Skin epidermis (tissue), 12 donors: Measurements from ENCODE around the gene RBFA.

Experiments
- H3K27ac ChIP-seq, 21 experiments: fragments of 200-600 bp; sonication (generic) in 11 of 21; one replicate each; pipeline ENCODE4 v1.5.0; 2020; ENCODE audit warnings: mild to moderate bottlenecking in 3 of 21, inconsistent platforms in 2 of 21, moderate library complexity in 2 of 21
- H3K4me3 ChIP-seq, 7 experiments: fragments of 200-600 bp; sonication (generic) in 2 of 7; one replicate each; pipeline ENCODE4 v1.5.0; 2020; ENCODE audit warnings: inconsistent platforms in 2 of 7, mild to moderate bottlenecking in 2 of 7, moderate library complexity in 1 of 7

Gene RBFA

DNA sequence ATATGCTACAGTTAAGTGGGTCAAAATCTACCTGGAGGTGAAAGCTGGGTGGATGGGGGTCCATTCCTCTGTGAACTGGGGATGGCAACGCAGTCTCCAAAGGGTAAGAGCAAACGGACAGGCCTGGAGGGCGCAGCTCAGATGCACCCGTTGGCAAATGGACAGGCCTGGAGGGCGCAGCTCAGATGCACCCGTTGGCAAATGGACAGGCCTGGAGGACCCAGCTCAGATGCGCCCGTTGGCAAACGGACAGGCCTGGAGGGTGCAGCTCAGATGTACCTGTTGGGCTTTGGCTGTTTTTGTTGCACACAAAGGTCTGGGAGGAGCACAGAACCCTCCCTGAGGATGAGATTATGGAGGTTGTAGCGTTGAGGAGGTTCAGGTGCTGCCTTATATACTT is 33.7 kb downstream of the RBFA start:
- H3K4me3 ChIP-seq: no peak overlapping the region
- no peak overlapping the region for H3K27ac ChIP-seq

GRCh38 chr18:80068571-80069272 is 34.5 kb downstream of the RBFA start:
- Histone ChIP-seq H3K27ac (no peak overlapping the region), H3K4me3 (no peak overlapping the region)

GRCh38 chr18:80070825-80071224 is 36.6 kb downstream of the RBFA start:
- no peak overlapping the region for H3K27ac ChIP-seq
- H3K4me3 ChIP-seq: no peak overlapping the region

GRCh38 chr18:80074183-80074582 is 39.9 kb downstream of the RBFA start:
- Histone ChIP-seq H3K4me3 (no peak overlapping the region), H3K27ac (no peak overlapping the region)

DNA sequence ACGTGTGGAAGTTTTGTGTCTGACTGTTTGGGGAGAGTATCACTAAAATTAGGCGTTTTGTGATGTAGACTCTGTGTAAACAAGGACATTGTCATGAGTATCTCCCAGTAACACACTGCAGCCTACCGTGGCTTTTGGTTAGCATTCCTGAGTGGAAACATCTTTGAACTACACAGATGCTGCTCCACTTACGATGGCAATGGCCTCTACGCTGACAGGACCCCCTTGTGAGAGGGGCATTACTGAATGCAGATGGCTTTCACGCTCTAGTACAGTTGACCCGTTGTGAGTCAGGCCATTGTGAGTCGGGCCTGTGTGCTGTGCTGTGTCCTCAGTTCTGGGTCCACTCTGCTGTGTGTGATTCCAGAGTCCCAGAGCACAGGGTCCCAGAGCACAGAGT is 40.5 kb downstream of the RBFA start:
- Histone ChIP-seq H3K27ac (no peak overlapping the region), H3K4me3 (no peak overlapping the region)

DNA sequence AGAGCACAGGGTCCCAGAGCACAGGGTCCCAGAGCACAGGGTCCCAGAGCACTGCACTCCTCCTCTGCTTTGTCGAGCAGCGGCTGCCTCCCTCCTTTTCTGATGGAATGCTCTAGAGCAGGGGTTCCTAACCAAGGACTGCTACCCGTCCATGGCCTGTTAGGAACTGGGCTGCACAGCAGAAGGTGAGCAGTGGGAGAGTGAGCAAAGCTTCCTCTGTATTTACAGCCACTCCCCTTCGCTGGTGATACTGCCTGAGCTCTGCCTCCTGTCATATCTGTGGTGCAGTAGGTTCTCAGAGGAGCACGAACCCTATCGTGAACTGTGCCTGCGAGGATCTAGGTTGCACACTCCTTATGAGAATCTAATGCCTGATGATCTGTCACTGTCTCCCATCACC is 41.7 kb downstream of the RBFA start:
- Histone ChIP-seq H3K27ac (no peak overlapping the region), H3K4me3 (no peak overlapping the region)

- Histone ChIP-seq H3K27ac (no peak overlapping the region), H3K4me3 (no peak overlapping the region)
Measured at GRCh38 chr18:80076379-80076778, 42.1 kb downstream of the RBFA start.

GRCh38 chr18:80077873-80078272 is 43.6 kb downstream of the RBFA start:
- Histone ChIP-seq H3K27ac (no peak overlapping the region), H3K4me3 (no peak overlapping the region)
